ENCODE data around the gene PHF11. TPM values are rescaled to one million over a fixed set of nuclear protein-coding genes. Genes with fewer than 3 reads are reported as not detected.
"Not testable (repeated sequence)": the region's sequence is repeated elsewhere in the genome, so short reads cannot be mapped to it uniquely, and the experiment has no call there.

PHF11 gene
- total and polyA plus RNA-seq, 2 donors (not counting 1 experiment from before 2014, with no cell fraction given): 26.8 to 46.8 TPM

DNA sequence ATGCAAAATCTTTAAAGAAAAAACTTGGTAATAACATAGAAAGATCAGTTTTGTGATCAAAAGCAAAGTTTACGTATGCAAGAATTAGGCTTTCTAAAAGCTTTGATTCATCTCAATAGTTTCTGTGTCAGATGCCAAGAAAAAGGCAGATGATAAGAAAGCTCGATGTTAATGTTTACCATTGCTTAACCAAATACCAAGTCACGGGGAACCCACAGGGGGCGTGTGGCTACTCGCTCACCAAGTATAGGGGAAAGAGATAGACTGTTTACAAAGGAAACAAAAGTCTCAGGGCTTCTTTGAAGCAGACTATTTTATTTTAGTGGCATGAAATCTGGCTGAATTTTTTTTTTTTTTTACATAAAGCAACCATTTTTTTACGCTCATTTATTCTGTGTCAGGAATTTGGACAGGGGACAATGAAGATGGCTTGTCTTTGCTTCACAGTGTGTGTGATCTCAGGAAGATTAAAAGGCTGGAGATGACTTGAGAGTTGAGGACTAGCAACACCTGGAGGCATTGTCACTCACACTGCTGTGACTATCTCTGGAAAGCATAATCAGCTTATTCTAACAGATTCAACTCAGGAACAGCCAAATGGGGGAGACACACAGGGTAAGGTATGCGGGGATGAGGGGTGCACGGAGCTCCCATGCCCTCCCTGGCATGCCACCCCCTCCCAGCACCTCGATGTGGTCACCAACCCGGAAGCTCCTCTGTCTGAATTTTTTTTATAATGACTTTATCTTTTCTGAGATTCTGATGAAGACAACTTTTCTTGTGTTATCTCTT lies 64.7 kb downstream of the PHF11 start:
- H3K27me3 ChIP-seq (ENCODE audit: control insufficient read depth, insufficient read depth, low read length): no peaks in the 10 kb centered on the region
- H2AFZ ChIP-seq (ENCODE audit: low read length): no peak overlapping the region
- H3K9ac ChIP-seq (ENCODE audit: insufficient read depth, low read length): no peak overlapping the region
- no peaks in the 10 kb centered on the region for H4K20me1 ChIP-seq (ENCODE audit: control insufficient read depth, extremely low read depth, insufficient read depth, low read length)
- DNase-seq (ENCODE audit: low read depth in 2 of 2): peak; percentile 20 to 68
- no peaks in the 10 kb centered on the region for H3K79me2 ChIP-seq (ENCODE audit: control insufficient read depth, insufficient read depth, low read length)
- H3K4me1 ChIP-seq (ENCODE audit: control insufficient read depth, extremely low read depth, insufficient read depth, low read length): no peaks in the 10 kb centered on the region
- H3K36me3 ChIP-seq (ENCODE audit: control insufficient read depth, insufficient read depth, low read length): peaks cover 3% of the 10 kb centered on the region
- no peak overlapping the region for H3K27ac ChIP-seq (ENCODE audit: insufficient read depth, low read length)
- H3K4me3 ChIP-seq (replicated peaks in 1 of 4; ENCODE audit: control extremely low read depth in 1 of 4, insufficient read depth in 1 of 4, low read depth in 3 of 4, low read length in 4 of 4): no peak overlapping the region
- H3K9me3 ChIP-seq (ENCODE audit: control insufficient read depth, insufficient read depth, low read depth, low read length): no peaks in the 10 kb centered on the region
- TF ChIP-seq, protein P1, sequence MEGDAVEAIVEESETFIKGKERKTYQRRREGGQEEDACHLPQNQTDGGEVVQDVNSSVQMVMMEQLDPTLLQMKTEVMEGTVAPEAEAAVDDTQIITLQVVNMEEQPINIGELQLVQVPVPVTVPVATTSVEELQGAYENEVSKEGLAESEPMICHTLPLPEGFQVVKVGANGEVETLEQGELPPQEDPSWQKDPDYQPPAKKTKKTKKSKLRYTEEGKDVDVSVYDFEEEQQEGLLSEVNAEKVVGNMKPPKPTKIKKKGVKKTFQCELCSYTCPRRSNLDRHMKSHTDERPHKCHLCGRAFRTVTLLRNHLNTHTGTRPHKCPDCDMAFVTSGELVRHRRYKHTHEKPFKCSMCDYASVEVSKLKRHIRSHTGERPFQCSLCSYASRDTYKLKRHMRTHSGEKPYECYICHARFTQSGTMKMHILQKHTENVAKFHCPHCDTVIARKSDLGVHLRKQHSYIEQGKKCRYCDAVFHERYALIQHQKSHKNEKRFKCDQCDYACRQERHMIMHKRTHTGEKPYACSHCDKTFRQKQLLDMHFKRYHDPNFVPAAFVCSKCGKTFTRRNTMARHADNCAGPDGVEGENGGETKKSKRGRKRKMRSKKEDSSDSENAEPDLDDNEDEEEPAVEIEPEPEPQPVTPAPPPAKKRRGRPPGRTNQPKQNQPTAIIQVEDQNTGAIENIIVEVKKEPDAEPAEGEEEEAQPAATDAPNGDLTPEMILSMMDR (conservative IDR thresholded peaks at IDR 0.05 in 1 of 2, IDR thresholded peaks at IDR 0.05 in 1 of 2; ENCODE audit: low read depth in 1 of 2, low read length in 2 of 2): peak; percentile 28 to 49
- no peak for TF ChIP-seq EZH2 (IDR thresholded peaks at IDR 0.05; ENCODE audit: low read length, missing control alignments)
- H3K4me2 ChIP-seq (ENCODE audit: extremely low read depth, insufficient read depth, low read length): no peak overlapping the region

DNA sequence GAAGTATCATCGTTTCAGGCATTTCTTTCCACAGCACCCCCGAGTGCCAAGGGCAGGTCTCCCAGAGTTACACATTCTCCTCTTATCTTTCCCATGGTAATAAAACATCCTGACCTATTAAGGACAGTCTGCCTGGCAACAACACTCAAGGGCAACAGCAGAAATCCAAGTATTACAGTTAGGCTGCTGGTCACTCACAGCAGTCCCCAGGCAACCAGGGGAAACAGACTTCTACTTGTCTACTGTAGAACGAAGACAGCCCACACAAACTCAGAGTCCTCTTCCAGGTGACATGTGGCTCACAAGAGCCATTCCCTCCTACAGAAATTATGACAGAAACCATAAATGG lies 65.3 kb downstream of the PHF11 start:
- Histone ChIP-seq H3K36me3 (ENCODE audit: control insufficient read depth, insufficient read depth, low read length) (peaks cover 3% of the 10 kb centered on the region), H3K27me3 (ENCODE audit: control insufficient read depth, insufficient read depth, low read length) (no peaks in the 10 kb centered on the region), H3K9ac (ENCODE audit: insufficient read depth, low read length) (no peak overlapping the region), H3K4me2 (ENCODE audit: extremely low read depth, insufficient read depth, low read length) (no peak overlapping the region), H3K9me3 (ENCODE audit: control insufficient read depth, insufficient read depth, low read depth, low read length) (no peaks in the 10 kb centered on the region), H3K27ac (ENCODE audit: insufficient read depth, low read length) (no peak overlapping the region), H4K20me1 (ENCODE audit: control insufficient read depth, extremely low read depth, insufficient read depth, low read length) (no peaks in the 10 kb centered on the region), H2AFZ (ENCODE audit: low read length) (no peak overlapping the region), H3K4me3 (replicated peaks in 1 of 4; ENCODE audit: control extremely low read depth in 1 of 4, insufficient read depth in 1 of 4, low read depth in 3 of 4, low read length in 4 of 4) (no peak overlapping the region), H3K79me2 (ENCODE audit: control insufficient read depth, insufficient read depth, low read length) (no peaks in the 10 kb centered on the region), H3K4me1 (ENCODE audit: control insufficient read depth, extremely low read depth, insufficient read depth, low read length) (no peaks in the 10 kb centered on the region)
- DNase-seq (ENCODE audit: low read depth in 2 of 2): peak in 1 of 2 donors; percentile 22
- TF ChIP-seq, protein P1 (conservative IDR thresholded peaks at IDR 0.05 in 1 of 2, IDR thresholded peaks at IDR 0.05 in 1 of 2; ENCODE audit: low read depth in 1 of 2, low read length in 2 of 2): no peak
- TF ChIP-seq EZH2 (IDR thresholded peaks at IDR 0.05; ENCODE audit: low read length, missing control alignments): no peak

DNA sequence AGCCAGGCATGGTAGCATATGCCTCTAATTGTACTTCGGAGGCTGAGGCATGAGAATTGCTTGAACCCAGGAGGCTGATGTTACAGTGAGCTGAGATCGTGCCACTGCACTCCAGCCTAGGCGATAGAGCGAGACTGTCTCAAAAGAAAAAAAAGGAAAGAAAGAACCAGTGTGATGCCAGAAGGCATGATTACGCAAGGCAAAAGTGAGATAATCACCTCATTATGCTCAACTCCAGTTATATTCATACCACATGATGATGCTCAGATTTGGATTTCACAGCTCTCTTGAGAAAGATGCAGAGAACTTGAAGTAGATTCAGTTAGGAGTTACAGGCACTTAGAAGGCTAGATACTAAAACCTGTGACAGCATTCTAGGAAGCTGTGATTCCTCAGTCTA lies 67.8 kb downstream of the PHF11 start:
- Histone ChIP-seq H2AFZ (ENCODE audit: low read length) (no peak overlapping the region), H3K4me1 (ENCODE audit: control insufficient read depth, extremely low read depth, insufficient read depth, low read length) (no peaks in the 10 kb centered on the region), H3K4me2 (ENCODE audit: extremely low read depth, insufficient read depth, low read length) (no peak overlapping the region), H3K79me2 (ENCODE audit: control insufficient read depth, insufficient read depth, low read length) (no peaks in the 10 kb centered on the region), H3K27ac (ENCODE audit: insufficient read depth, low read length) (no peak overlapping the region), H3K9ac (ENCODE audit: insufficient read depth, low read length) (no peak overlapping the region), H4K20me1 (ENCODE audit: control insufficient read depth, extremely low read depth, insufficient read depth, low read length) (no peaks in the 10 kb centered on the region), H3K27me3 (ENCODE audit: control insufficient read depth, insufficient read depth, low read length) (no peaks in the 10 kb centered on the region), H3K4me3 (replicated peaks in 1 of 4; ENCODE audit: control extremely low read depth in 1 of 4, insufficient read depth in 1 of 4, low read depth in 3 of 4, low read length in 4 of 4) (no peak overlapping the region), H3K36me3 (ENCODE audit: control insufficient read depth, insufficient read depth, low read length) (peaks cover 3% of the 10 kb centered on the region), H3K9me3 (ENCODE audit: control insufficient read depth, insufficient read depth, low read depth, low read length) (no peaks in the 10 kb centered on the region)
- no peak for TF ChIP-seq EZH2 (IDR thresholded peaks at IDR 0.05; ENCODE audit: low read length, missing control alignments)
- TF ChIP-seq, protein P1 (conservative IDR thresholded peaks at IDR 0.05 in 1 of 2, IDR thresholded peaks at IDR 0.05 in 1 of 2; ENCODE audit: low read depth in 1 of 2, low read length in 2 of 2): no peak
- peak; percentile 14 to 46 for DNase-seq (ENCODE audit: low read depth in 2 of 2)

DNA sequence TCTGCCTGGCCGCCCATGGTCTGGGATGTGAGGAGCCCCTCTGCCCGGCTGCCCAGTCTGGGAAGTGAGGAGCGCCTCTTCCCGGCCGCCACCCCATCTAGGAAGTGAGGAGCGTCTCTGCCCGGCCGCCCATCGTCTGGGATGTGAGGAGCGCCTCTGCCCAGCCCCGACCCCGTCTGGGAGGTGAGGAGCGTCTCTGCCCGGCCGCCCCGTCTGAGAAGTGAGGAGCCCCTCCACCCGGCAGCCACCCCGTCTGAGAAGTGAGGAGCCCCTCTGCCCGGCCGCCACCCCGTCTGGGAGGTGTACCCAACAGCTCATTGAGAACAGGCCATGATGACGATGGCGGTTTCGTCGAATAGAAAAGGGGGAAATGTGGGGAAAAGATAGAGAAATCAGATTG lies 69.7 kb downstream of the PHF11 start:
- not testable (repeated sequence) for H3K9ac ChIP-seq (ENCODE audit: insufficient read depth, low read length); H3K27ac ChIP-seq (ENCODE audit: insufficient read depth, low read length); H3K79me2 ChIP-seq (ENCODE audit: control insufficient read depth, insufficient read depth, low read length); H3K4me3 ChIP-seq (replicated peaks in 1 of 4; ENCODE audit: control extremely low read depth in 1 of 4, insufficient read depth in 1 of 4, low read depth in 3 of 4, low read length in 4 of 4); H2AFZ ChIP-seq (ENCODE audit: low read length); H3K4me2 ChIP-seq (ENCODE audit: extremely low read depth, insufficient read depth, low read length); H4K20me1 ChIP-seq (ENCODE audit: control insufficient read depth, extremely low read depth, insufficient read depth, low read length); H3K36me3 ChIP-seq (ENCODE audit: control insufficient read depth, insufficient read depth, low read length); H3K27me3 ChIP-seq (ENCODE audit: control insufficient read depth, insufficient read depth, low read length); DNase-seq (ENCODE audit: low read depth in 2 of 2); H3K9me3 ChIP-seq (ENCODE audit: control insufficient read depth, insufficient read depth, low read depth, low read length); H3K4me1 ChIP-seq (ENCODE audit: control insufficient read depth, extremely low read depth, insufficient read depth, low read length)

Measured in fibroblast of lung (primary cell).